Brain microvascular endothelial cell (primary cell): ENCODE measurements around the gene DIP2A.
A peak's percentile ranks its signal among the peaks of the same experiment; 100 is the strongest.
"Not testable (repeated sequence)": the region's sequence is repeated elsewhere in the genome, so short reads cannot be mapped to it uniquely, and the experiment has no call there.

Source experiments
- DNase-seq: peaks from one replicate; pipeline ENCODE4 v3.0.0-alpha.2; 2020
- H3K27ac ChIP-seq: fragments of 250-450 bp; sonication (Bioruptor Pico); 2 replicates; pipeline ENCODE4 v1.5.1; 2020; ENCODE audit warnings: mild to moderate bottlenecking, moderate library complexity
- H3K27me3 ChIP-seq: fragments of 250-450 bp; sonication (Bioruptor Pico); replicated peaks from 2 replicates; pipeline ENCODE4 v1.5.1; 2020; ENCODE audit warnings: mild to moderate bottlenecking
- H3K36me3 ChIP-seq: fragments of 250-450 bp; sonication (Bioruptor Pico); replicated peaks from 2 replicates; pipeline ENCODE4 v1.5.1; 2020; ENCODE audit warnings: mild to moderate bottlenecking
- H3K4me3 ChIP-seq: 2 replicates; pipeline ENCODE4 v1.5.1; 2011; ENCODE audit warnings: low read depth, mild to moderate bottlenecking, control low read depth, low read length, moderate library complexity
- CTCF ChIP-seq: IDR thresholded peaks from 2 replicates; pipeline ENCODE4 v1.5.1; 2011; ENCODE audit warnings: low read depth, mild to moderate bottlenecking, moderate library complexity, low read length, control low read depth, inconsistent platforms; ENCODE audit errors: missing control alignments
- in situ Hi-C: cut with HindIII; loops from 2 replicates; pipeline ENCODE4 v1.10.0; 2017; ENCODE audit warnings: low sequenced_read_pairs, low pct_ligation_motif_present

DIP2A gene

GRCh38 chr21:46443910-46444309, 14.8 kb upstream of the DIP2A start:
- DNase-seq = no peak
- no peak overlapping the region for H3K4me3 ChIP-seq
- in situ Hi-C loops = no loop called here
- H3K27ac ChIP-seq = no peak overlapping the region
- no peaks in the 10 kb centered on the region for H3K27me3 ChIP-seq
- no peak for TF ChIP-seq CTCF
- peaks cover 34% of the 10 kb centered on the region for H3K36me3 ChIP-seq

DNA sequence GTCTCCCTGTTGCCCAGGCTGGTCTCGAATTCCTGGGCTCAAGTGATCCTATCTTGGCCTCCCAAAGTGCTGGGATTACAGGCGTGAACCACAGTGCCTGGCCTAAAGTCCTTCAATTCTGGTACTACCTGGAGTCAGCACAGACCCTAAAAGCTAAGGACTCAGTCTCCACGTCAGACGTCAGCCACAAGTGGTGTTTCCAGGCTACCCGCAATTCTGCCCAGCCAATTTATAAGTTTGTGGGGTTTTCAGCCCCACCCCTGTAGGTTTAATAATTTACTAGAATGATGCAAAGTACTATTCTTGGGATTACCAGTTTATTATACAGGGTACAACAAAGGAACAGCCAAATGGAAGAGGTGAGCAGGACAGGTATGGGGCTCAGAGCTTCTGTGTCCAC, 10.6 kb upstream of the DIP2A start:
- Histone ChIP-seq H3K27ac (no peak overlapping the region), H3K36me3 (peaks cover 3% of the 10 kb centered on the region), H3K4me3 (no peak overlapping the region), H3K27me3 (no peaks in the 10 kb centered on the region)
- in situ Hi-C loops = no loop called here
- no peak for TF ChIP-seq CTCF
- DNase-seq = no peak

- in situ Hi-C loops, H3K27ac ChIP-seq, H3K4me3 ChIP-seq, H3K27me3 ChIP-seq, H3K36me3 ChIP-seq, DNase-seq: not testable (repeated sequence)
Observed at GRCh38 chr21:46448855-46449254, 9.8 kb upstream of the DIP2A start.

- in situ Hi-C loops = no loop called here
- Histone ChIP-seq H3K27ac (no peak overlapping the region), H3K36me3 (no peaks in the 10 kb centered on the region), H3K4me3 (no peak overlapping the region), H3K27me3 (no peaks in the 10 kb centered on the region)
- no peak for DNase-seq
- no peak for TF ChIP-seq CTCF
Observed at GRCh38 chr21:46452710-46453109, 6.0 kb upstream of the DIP2A start.

DNA sequence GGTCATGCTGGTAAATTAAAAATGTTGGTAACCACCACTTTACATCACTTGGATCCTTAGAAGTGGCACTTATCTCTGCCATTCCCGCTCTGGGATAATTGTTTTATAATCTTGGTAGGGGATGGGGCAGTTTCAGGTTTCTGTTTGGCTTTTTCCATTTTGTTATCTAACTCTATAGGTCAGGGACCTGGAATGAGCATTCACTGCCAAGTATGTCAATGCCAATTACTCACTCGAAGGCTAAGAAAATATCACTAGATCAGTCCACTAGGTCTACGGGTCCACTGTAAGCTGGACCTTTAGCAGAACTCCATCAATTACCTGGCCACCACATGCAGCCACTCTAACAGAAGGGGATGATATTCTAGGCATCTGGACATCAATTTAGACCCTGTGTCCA, 4.5 kb upstream of the DIP2A start:
- Histone ChIP-seq H3K27ac (no peak overlapping the region), H3K4me3 (no peak overlapping the region), H3K36me3 (no peaks in the 10 kb centered on the region), H3K27me3 (no peaks in the 10 kb centered on the region)
- in situ Hi-C loops = no loop called here
- no peak for DNase-seq
- no peak for TF ChIP-seq CTCF

DNA sequence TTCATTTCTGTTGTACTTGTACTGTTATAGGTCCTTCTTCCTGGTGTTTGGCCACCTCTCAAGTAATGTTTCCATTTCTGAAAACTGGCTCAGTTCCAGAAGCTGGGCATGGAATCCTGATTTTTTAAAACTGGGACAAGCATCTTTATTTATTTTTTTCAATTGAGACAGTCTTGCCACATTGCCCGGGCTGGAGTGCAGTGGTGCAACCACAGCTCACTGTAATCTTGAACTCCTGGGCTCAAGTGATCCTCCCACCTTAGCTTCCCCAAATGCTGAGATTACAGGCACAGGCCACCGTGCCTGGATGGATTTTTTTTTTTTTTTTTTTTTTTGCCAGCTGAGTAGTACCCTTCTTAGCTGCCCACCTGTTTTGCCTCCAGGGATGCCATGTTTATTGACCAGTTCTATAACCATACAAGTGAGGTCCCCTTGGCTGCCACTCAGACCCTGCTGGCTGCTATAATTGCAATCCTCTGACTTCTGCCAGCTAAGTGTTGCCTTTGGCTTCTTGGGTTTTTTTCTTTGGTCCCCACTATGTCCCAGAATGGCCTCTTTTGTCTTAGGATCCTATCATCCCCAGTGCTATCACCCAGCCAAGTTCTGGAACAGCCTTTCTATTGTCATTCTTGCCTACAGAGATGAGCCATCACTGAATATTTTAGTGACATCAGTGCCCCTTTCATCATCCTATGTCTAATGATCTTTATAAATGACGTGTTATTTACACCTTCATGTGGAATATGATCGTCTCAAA, 3.9 kb upstream of the DIP2A start:
- Histone ChIP-seq H3K27ac (peak overlapping the region; percentile 26), H3K27me3 (no peaks in the 10 kb centered on the region), H3K4me3 (no peak overlapping the region), H3K36me3 (no peaks in the 10 kb centered on the region)
- no peak for DNase-seq
- no peak for TF ChIP-seq CTCF
- in situ Hi-C loops = no loop called here
